NK-92 (cell line): Measurements from ENCODE around the gene CAMK2D.

Experiments
- DNase-seq: peaks from one replicate; lab custom pipeline; 2025; ENCODE audit not compliant: unreplicated experiment; lab: John Stamatoyannopoulos, UW

CAMK2D gene

DNA sequence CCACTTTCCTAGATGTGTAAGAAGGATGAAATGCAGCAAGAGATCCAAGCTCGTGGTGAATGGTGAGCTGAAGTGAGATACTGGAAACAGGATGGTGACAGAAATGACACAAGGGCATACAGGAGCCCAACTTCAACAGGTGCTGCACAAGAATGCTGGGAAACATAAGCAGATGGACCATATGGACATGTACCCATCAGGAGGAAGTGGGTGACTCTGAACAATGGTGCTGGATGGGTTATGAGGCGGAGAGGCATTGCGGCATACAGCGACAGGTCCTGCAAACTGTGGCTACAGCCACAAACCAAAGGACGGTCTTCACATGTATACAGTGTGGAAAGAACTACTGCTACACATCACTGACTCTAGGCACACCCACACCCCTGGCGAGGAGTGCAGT lies 265.7 kb downstream of the CAMK2D start:
- DNase-seq: no peak

DNA sequence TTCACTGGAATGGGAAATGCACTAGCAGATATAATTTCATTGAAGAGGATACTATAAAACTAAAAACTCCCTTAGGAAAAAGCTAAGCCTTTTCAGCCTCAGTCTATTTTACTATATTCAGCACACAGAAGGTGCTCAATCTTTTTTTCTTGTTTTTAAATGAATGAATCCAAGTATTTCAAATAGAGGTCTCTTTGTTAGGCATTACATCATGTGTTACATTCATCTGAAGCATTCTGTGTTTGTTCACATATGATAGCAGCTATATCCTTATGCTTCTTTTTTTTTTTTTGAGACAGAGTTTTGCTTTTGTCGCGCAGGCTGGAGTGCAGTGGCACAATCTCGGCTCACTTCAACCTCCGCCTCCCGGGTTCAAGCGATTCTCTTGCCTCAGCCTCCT lies 278.4 kb downstream of the CAMK2D start:
- DNase-seq: no peak

GRCh38 chr4:113482325-113482724 lies 279.2 kb downstream of the CAMK2D start:
- DNase-seq: no peak

DNA sequence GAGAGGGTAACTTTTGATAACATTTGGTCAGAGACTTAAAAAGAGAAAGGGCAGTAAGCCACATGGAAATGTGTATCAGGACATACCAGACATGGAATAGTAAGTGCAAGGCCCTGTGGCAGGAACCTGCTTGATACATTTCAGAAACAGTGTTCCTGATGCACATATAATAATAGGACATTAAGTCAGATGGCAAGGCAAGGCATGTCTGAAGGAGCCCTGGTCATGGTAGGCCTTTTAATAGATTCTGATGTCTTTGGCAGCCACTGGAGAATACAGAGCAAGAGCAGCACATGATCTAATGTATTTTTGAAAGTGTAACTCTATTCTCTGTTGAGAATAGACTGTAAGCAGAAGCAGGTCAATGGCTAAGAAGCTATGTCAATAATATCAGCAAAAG lies 279.7 kb downstream of the CAMK2D start:
- no peak for DNase-seq

DNA sequence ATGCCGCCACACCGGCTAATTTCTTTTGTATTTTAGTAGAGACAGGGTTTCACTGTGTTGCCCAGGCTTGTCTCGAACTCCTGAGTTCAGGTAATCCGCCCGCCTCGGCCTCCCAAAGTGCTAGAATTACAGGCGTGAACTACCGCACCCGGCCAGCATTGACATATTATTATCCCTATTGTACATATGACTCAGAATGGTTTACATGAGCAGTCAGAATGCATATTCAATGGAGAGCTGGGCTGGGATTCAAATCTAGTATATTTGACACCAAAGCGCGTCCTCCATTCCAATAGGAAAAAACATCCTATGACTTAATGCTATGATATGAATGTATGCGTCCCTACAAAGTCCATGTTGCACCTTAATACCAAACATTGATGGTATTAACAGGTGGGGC lies 281.4 kb downstream of the CAMK2D start:
- no peak for DNase-seq

GRCh38 chr4:113478032-113478431 lies 283.5 kb downstream of the CAMK2D start:
- DNase-seq: no peak

DNA sequence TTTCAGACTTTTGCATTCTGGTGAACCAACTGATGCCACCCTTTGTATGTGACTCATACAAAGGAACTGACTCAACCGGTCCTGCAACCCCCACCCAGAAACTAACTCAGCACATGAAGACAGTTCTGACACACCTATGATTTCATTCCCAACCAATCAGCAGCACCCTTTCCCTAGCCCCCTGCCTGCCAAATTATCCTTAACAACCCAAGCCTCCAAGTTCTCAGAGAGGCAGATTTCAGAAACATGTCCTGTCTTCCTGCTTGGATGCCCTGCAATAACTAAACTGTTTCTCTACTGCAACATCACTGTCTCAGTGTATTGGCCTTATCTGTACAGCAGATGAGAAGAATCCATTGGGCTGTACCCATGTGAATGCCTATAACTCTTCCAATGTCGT lies 284.7 kb downstream of the CAMK2D start:
- no peak for DNase-seq

GRCh38 chr4:113474017-113474416 lies 287.5 kb downstream of the CAMK2D start:
- DNase-seq: no peak

- no peak for DNase-seq
Measured at GRCh38 chr4:113472864-113473263, 288.7 kb downstream of the CAMK2D start.

DNA sequence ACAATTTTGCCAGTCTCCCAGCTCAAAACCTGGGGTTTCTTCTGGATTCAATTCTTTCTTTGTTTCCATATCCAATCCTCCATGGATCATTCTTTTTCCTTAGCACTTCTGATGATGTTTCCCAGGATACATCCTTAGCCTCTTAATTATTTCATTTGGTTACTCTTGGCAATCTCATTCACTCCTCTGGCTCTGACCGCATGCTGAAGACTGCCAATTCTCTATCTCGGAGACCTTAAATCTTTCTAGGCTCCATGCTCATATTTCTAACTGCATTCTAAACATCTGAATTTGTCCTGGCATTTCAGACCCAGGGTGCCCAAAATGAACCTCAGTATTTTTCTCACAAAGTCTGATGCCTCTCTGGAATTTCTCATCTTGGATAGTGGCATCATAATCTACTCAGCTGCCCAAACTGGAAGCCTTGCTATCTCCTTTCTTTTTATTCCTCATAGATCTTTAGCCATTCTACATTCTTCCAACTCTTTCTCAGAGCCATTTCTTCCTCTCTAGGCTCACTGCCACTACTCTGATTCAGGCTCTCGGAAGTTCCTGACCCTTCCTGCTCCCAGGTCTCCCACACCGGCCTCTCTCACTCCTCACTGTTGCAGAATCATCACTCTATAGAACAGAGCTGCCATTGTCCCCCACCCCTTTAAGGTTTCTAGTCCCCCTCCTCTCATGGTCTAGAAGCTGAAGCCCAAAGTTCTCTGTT lies 290.2 kb downstream of the CAMK2D start:
- DNase-seq: no peak

DNA sequence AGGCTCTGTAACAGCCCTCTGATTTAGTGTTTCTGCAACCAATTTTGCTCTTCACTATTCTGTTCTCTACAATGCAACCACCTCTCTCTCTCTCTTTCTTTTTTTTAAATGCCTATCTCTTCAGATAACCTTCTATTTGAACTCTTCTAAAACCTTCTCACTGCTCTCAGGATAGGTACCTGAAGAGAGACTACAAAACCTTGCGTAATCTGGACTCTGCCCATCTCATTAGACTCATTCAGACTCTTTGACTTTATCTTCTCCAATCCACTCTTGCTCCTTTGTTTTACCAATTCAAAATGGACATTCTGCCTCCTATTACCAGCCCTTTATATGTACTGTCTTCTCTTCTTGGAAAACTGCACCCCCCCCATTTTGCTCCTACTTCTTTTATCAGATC lies 291.6 kb downstream of the CAMK2D start:
- no peak for DNase-seq

DNA sequence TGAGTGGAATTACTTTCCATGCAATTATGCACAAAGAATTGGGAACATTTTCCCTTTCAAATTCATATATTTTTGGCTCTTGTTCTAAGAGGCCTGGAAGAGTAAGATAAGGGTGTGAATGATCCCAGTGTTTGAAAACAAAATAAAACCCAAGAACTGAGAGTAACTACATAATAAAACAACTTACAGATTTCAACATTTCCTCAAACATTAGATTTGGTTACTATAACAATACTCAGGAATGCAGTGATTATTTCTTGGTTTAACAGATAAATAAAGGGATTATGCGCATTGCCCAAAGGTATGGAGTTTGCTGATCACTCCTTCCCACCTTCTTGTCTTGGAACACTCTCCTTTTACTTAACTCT lies 292.5 kb downstream of the CAMK2D start:
- no peak for DNase-seq

- no peak for DNase-seq
Measured at GRCh38 chr4:113468165-113469022, 293.1 kb downstream of the CAMK2D start.

- DNase-seq: no peak
Measured at GRCh38 chr4:113467581-113467980, 294.0 kb downstream of the CAMK2D start.

GRCh38 chr4:113462286-113462685 lies 299.3 kb downstream of the CAMK2D start:
- DNase-seq: no peak

DNA sequence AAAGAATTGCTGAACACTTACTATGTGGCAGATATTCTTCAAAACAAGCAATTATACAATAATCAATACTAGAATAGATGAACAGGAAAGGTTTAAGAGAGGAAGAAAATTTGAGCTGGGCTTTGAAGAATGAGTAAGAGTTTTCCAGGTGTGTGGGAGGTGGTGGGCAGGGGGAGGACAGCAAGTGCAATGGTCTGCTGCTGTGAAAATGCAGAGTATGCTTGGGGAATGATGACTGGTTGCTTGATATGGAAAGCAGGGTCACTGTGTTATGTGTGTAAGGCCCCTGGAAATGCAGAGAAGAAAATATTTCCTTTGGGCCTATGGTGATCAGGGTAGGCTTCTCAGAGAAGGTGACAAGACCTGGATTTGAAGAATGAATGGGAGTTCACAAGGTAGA lies 300.3 kb downstream of the CAMK2D start:
- DNase-seq: no peak

DNA sequence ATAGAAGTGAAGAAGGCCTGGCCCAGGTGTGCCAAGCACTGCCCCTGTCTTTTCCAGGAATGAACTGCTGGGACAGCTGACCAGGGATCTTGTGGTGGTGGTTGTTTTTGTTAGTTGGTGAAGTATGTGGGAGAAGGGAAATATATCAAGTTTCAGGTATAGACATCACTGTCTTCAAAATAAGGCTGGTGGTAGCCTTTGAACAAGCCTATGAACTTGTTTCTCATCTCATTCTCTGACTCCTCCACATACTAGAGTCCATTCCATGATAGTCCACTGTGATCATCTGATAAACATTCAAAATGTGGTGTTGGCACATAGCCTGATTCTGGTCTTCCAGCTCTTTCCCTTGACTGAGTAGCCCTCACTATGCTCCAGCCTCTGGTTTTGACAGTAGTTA lies 303.7 kb downstream of the CAMK2D start:
- no peak for DNase-seq

- DNase-seq: no peak
Measured at GRCh38 chr4:113457121-113457520, 304.4 kb downstream of the CAMK2D start.

DNA sequence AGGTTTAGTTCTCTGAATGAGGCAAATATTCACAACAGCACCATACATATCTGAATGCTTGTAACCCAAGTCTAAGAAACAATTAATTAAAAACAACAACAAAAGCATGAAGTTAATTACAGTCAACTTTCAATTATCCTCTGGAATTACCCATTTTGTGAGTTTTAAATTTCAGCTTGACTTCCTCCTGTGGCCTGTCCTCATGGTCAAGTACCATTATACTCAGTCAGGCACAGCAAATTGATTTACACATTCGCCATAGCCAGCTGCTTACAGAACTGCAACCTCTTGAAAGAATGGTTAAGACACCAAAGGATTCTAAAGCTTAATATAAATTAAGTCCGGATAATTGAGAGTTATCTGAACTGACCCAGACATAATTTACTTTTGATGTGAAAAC lies 306.5 kb downstream of the CAMK2D start:
- no peak for DNase-seq

- DNase-seq: no peak
Measured at GRCh38 chr4:113452868-113453620, 308.5 kb downstream of the CAMK2D start.

DNA sequence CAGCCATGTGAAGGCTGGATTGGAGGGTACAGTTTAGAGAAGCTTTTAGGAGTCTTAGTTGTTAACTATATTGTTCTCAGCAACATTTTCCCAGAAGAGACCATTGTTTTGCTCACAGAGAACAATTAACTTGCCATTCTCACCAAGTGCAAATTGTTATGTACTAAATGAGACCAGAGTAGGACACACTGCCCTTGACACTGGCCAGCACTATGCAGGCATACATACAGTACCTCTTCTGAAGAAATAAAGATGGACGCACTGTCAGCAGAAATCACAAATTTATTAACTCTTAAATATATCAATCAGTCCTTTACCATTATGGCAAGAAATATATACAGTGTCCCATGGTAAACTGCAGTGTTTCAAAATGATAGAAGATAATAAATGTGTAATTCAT lies 309.4 kb downstream of the CAMK2D start:
- no peak for DNase-seq
